ENCODE results near the gene IRGQ.
"Not testable (repeated sequence)": the region's sequence is repeated elsewhere in the genome, so short reads cannot be mapped to it uniquely, and the experiment has no call there.

Gene IRGQ

GRCh38 chr19:43623889-43624670, 28.1 kb upstream of the IRGQ start:
- peak; percentile 6 for DNase-seq (ENCODE audit: low read depth)

DNA sequence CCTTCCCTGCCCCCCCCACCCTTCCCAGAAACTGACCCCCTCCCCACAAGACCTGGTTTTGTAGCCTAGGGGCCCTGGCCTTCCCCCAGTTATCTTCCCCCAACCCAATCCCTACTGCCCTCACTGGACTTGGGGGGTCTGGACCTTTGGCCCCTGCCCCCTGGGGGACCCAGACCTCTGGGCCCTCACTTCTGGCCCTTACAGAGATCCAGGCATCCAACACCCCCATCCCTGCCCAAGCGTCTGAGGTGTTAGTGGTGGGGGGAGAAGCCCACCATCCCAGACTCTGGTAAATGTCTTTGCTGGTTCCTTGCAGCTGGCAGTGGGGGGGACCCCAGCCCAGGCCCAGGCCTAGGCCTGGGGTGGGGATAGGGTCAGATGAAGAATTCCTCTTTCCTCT, 27.0 kb upstream of the IRGQ start:
- no peak for DNase-seq (ENCODE audit: low read depth)

- no peak for DNase-seq (ENCODE audit: low read depth)
Measured at GRCh38 chr19:43622070-43622469, 26.1 kb upstream of the IRGQ start.

DNA sequence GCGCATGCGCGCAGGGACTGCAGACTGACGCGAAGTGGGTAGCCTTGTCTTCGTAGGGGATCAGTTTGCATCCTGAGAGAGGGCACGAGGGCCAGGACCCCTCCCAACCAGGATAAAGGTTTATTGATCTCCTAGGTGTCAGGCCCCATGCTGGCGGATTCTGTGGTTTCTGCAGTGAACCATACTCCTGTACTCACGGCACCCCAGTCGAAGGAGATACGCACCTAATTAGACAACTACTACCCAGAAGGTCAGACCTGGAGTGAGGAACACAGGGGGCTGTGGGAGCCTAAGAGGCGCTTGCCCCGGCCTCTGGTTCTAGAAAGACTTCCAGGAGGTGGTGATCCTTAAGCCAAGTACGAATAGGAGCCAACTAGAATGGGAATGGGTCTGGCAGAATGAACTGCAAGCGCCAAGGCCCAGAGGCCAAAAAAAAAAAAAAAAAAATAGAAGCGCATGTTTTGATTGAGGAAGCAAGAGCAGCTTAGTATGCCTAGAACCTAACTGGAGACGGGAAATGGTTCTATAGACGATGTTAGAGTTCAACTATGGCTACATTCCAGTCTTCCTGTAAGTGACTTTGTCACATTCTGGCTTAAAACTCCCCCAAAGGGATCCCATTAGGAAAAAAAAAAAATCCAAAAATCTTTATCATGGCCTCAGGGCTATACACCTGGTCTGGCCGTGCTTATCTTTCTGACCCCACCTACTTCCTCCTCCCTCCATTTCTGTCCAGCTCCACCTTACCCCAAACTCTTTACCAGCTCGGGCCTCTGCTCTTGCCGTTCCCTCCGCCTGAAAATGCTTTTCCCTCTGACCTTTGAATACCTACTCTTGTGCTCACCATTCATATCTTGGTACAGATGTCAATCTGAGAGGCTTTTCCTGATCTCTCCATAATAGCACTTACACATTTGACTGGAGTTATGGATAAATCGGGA, 24.4 kb upstream of the IRGQ start:
- DNase-seq (ENCODE audit: low read depth) = no peak

DNA sequence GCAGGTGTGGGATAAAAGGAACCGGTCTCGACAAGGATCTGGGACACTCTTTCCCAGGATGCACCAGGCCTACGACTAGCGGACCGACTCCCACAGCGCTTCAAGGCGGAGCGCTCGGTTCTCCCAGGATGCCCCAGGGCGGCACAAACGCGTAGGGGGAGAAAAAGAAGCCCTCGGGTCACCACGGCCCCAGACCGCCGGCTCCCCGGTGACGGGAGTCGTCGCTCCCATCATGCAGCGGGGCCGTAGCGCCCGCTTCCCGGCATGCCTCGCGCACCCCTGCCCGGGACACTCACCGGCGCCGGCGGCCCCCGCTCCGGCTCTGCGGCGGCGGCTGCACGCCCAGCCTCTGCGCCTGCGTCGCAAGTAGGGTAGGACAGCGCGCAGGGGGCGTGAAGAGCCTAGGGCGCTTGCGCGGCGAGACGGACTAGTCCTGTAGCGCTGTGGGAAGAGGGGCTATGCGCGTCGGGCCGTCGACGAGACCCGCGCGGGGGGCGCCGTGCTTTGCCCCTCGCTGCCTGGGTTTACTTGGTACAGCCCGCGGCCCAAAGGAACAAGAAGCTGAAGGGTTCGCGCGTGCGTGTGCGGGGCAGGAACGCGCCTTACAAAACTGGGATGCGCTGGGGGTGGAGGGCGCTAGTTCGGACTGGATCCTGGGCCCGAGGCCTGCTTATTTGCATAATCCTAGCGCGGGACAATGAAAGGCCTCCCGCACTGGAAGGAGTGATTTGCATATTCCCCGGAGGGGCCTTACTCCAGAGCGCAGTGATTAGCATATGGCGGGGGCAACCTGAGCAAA, 23.5 kb upstream of the IRGQ start, which contains the start of gene ZNF428:
Gene ZNF428 (minus strand): TSS at position 368 of the 799 bp plus-strand sequence. CDS start 5,325 bp downstream, outside the sequence.
- DNase-seq (ENCODE audit: low read depth) = peak; percentile 84

DNA sequence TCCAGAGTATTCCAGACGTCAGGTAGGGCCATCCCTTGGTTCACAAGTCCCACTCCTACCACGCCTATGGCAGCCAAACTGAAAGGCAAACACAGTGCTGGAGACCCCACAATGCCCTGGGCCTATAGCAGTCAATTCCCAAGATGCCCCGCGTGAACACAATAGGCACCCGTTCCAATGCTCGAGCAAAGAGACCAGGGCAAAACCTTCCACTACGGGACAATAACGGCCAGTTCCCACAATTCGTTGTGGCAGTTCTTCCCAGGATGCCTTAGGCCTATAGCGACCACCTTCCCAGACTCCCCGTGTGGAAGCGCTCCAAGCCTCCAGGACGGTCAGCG, 23.0 kb upstream of the IRGQ start:
- DNase-seq (ENCODE audit: low read depth) = no peak

- DNase-seq (ENCODE audit: low read depth) = no peak
Measured at GRCh38 chr19:43616954-43617353, 21.0 kb upstream of the IRGQ start.

GRCh38 chr19:43616306-43616705, 20.4 kb upstream of the IRGQ start:
- no peak for DNase-seq (ENCODE audit: low read depth)

- DNase-seq (ENCODE audit: low read depth) = no peak
Measured at GRCh38 chr19:43612374-43612773, 16.4 kb upstream of the IRGQ start.

- no peak for DNase-seq (ENCODE audit: low read depth)
Measured at GRCh38 chr19:43611788-43612187, 15.9 kb upstream of the IRGQ start, which contains the start of gene SRRM5. Gene SRRM5 (plus strand): TSS chr19:43612088. CDS start chr19:43612122, 34 bp downstream.

DNA sequence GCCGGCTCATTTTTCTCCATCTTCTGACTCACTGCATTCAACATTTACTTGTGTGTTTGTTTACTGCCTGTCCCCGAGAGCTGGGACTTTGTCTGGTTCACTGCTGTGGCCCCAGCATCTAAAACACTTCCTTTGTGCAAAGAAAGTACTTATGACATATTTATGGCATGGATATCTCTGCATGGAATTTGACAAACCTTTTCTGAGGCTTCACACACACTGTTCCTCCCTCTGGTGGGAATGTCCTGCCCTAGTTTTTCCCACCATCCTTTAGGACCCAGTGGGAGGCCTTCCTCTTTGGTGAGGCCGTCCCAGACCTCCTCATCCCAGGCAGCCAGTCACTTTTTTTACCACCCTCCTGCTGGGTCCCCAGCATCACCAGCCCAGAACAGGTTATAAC, 14.6 kb upstream of the IRGQ start:
- DNase-seq (ENCODE audit: low read depth) = no peak

- DNase-seq (ENCODE audit: low read depth) = no peak
Measured at GRCh38 chr19:43609872-43610271, 13.9 kb upstream of the IRGQ start.

DNA sequence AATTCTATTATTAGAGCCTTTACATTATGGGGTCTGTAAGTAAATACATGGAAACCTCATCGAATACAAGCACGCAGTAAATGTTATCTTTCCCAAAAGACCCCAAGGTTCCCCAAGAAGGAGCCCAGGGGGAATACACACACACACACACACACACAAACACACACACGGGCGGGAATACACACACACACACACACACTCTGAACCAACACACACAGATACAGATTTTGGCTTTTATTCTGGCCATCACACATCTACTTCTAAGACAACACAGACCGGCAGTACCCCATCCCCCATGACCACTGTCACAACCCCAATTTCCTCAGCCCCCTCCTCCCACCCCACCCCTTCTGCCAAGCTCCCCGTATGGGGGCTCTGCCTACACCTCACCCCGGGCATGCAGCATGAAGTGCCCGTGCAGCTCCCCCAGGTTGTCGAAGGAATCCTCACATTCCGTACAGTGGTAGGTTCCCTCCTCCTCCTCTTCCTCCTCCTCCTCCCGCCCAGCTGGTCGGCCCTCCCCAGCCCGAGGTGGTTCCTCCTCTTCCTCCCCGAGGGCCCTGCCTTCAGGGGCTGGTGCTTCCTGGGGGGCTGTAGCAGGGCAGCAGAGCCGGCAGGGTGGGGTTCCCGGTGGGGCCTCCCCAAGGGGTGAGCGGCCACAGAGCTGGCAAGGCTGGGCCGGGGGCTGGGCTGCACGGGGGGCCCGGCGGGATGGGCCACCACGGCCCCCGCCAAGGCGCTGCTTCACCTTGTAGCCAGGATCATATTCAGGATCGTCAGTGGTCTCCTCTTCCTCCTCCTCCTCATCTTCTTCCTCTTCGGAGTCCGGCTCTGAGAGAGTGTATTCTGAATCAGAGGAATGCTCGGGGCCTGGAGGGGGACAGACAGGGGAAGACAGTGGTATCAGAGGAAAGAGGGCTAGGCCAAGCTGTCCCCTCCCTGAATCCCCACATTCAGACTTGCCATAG, 11.6 kb upstream of the IRGQ start:
- DNase-seq (ENCODE audit: low read depth) = no peak

DNA sequence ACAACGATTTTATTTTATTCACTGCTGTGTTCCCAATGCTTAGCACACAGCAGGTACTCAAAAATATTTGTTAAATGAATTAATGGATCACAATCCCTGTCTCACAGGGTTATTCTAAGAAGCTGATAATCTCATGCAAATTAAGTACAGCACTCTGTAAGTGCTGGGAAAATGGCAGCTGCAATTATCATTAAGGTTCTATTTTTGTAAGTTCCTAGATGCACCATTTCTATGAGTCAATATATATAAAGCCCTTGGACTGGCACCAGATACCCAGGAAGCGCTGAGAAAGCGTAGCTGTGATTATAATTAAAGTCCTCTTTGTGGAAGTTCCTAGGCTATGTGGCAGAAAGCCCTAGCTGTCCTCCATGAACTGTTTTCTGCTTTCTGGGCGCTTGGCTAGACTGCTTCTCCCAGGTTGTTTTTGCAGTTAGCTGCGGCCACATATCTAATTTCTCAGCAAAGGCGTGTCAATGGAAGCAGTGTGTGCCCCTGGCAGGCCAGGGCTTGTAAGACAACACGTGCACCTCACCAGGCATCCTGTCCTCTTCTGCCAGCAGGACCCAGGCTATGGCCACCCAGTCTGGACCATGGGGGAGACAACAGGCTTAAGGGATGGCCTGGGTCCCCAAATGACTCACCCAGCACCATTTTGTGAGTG, 10.8 kb upstream of the IRGQ start:
- no peak for DNase-seq (ENCODE audit: low read depth)

DNA sequence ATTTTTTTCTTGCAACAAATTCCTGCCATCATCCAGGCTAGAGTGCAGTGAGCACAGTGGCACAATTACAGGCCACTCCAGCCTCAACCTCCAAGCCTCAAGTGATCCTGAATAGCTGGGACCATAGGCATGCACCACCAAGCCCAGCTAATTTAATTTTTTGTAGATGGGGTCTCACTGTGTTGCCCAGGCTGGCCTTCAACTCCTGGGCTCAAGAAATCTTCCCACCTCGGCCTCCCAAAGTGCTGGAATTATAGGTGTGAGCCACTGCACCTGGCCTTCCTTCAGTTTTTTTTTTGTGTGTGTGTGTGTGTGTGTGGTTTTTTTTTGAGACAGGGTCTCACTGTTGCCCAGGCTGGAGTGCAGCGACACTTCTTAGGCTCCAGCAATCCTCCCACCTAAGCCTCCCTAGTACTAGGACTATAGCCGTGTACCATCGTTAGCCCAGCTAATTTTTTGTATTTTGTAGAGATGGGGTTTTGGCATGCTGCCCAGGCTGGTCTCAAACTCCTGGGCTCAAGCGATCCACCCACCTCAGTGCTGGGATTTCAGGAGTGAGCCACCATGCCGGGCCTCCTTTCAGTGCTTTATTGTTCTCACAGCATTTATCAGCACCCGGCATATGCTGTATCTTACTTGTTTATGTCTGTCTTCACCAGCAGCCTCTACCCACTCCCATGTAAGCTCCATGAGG, 10.1 kb upstream of the IRGQ start:
- no peak for DNase-seq (ENCODE audit: low read depth)

GRCh38 chr19:43600326-43600725, 4.4 kb upstream of the IRGQ start:
- not testable (repeated sequence) for DNase-seq (ENCODE audit: low read depth)

GRCh38 chr19:43599635-43600295, 3.8 kb upstream of the IRGQ start:
- no peak for DNase-seq (ENCODE audit: low read depth)

GRCh38 chr19:43598445-43599240, 2.7 kb upstream of the IRGQ start:
- no peak for DNase-seq (ENCODE audit: low read depth)
